ENCODE data around the gene MTA3. TPM values are rescaled to one million over a fixed set of nuclear protein-coding genes. Genes with fewer than 3 reads are reported as not detected.
A peak's percentile ranks its signal among the peaks of the same experiment; 100 is the strongest.
"Not testable (repeated sequence)": the region's sequence is repeated elsewhere in the genome, so short reads cannot be mapped to it uniquely, and the experiment has no call there.

Gene MTA3
- polyA plus RNA-seq, 1 donor, result 90.6 TPM

GRCh38 chr2:42566025-42566424 is 2.4 kb upstream of the MTA3 start:
- no peak for DNase-seq

- DNase-seq, result no peak
Measured at GRCh38 chr2:42566837-42567321, 1.6 kb upstream of the MTA3 start.

- peak; percentile 24 for DNase-seq
Measured at GRCh38 chr2:42567364-42567763, 1.1 kb upstream of the MTA3 start.

GRCh38 chr2:42567806-42568400 is 529 bp upstream of the MTA3 start:
- peak; percentile 41 for DNase-seq

- DNase-seq, result peak; percentile 44
Measured at GRCh38 chr2:42569116-42569711, 782 bp downstream of the MTA3 start.

GRCh38 chr2:42569883-42570282 is 1.5 kb downstream of the MTA3 start:
- peak; percentile 33 for DNase-seq

GRCh38 chr2:42572297-42573081 is 4.1 kb downstream of the MTA3 start:
- DNase-seq, result no peak

- DNase-seq, result no peak
Measured at GRCh38 chr2:42573256-42573655, 4.8 kb downstream of the MTA3 start.

GRCh38 chr2:42575458-42576064 is 7.1 kb downstream of the MTA3 start:
- no peak for DNase-seq

GRCh38 chr2:42578621-42579020 is 10.2 kb downstream of the MTA3 start:
- DNase-seq, result no peak

GRCh38 chr2:42581257-42581656 is 12.8 kb downstream of the MTA3 start:
- DNase-seq, result no peak

- DNase-seq, result not testable (repeated sequence)
Measured at GRCh38 chr2:42584628-42585027, 16.2 kb downstream of the MTA3 start.

- no peak for DNase-seq
Measured at GRCh38 chr2:42585779-42586178, 17.3 kb downstream of the MTA3 start.

GRCh38 chr2:42587526-42588117 is 19.2 kb downstream of the MTA3 start:
- DNase-seq, result no peak

- no peak for DNase-seq
Measured at GRCh38 chr2:42588121-42588520, 19.7 kb downstream of the MTA3 start.

GRCh38 chr2:42590176-42590575 is 21.7 kb downstream of the MTA3 start:
- no peak for DNase-seq

GRCh38 chr2:42593282-42593681 is 24.9 kb downstream of the MTA3 start:
- DNase-seq, result no peak

GRCh38 chr2:42598656-42599055 is 30.2 kb downstream of the MTA3 start:
- no peak for DNase-seq

- no peak for DNase-seq
Measured at GRCh38 chr2:42601076-42601475, 32.6 kb downstream of the MTA3 start.

GRCh38 chr2:42602218-42602875 is 33.9 kb downstream of the MTA3 start:
- DNase-seq, result no peak

GRCh38 chr2:42602876-42603219 is 34.4 kb downstream of the MTA3 start:
- no peak for DNase-seq

- DNase-seq, result not testable (repeated sequence)
Measured at GRCh38 chr2:42604341-42604867, 36.0 kb downstream of the MTA3 start.
